Right lobe of liver (tissue), 4 donors: ENCODE data around the gene ATF4.

Source experiments
- POLR2A ChIP-seq: fragments of 450-650 bp; IDR thresholded peaks from one replicate; pipeline ENCODE4 v1.6.1; 2017; ENCODE audit warnings: antibody characterized with exemption, mild to moderate bottlenecking
- TF ChIP-seq, protein P1 (sequence below), 4 donors: fragments of 200-600 bp in 3 of 4; fragments of 450-650 bp in 1 of 4; IDR thresholded peaks; one replicate each; pipeline versions ENCODE4 v1.5.1 to v1.8.0; 2016 to 2022; ENCODE audit warnings: antibody characterized with exemption in 4 of 4, mild to moderate bottlenecking in 2 of 4
- donor health status: DM: no; HTN: no; CAD: no.
- donor health status: DM: no; HTN: no; CAD: no.
- donor health status: DM: no; HTN: yes; CAD: no.

GRCh38 chr22:39476664-39477063, 43.7 kb upstream of the ATF4 start:
- TF ChIP-seq, protein P1, sequence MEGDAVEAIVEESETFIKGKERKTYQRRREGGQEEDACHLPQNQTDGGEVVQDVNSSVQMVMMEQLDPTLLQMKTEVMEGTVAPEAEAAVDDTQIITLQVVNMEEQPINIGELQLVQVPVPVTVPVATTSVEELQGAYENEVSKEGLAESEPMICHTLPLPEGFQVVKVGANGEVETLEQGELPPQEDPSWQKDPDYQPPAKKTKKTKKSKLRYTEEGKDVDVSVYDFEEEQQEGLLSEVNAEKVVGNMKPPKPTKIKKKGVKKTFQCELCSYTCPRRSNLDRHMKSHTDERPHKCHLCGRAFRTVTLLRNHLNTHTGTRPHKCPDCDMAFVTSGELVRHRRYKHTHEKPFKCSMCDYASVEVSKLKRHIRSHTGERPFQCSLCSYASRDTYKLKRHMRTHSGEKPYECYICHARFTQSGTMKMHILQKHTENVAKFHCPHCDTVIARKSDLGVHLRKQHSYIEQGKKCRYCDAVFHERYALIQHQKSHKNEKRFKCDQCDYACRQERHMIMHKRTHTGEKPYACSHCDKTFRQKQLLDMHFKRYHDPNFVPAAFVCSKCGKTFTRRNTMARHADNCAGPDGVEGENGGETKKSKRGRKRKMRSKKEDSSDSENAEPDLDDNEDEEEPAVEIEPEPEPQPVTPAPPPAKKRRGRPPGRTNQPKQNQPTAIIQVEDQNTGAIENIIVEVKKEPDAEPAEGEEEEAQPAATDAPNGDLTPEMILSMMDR (IDR thresholded peaks at IDR 0.05), result no peak
- no peak for TF ChIP-seq POLR2A
